HCT116 (cell line): Measurements from ENCODE around the gene GABBR2. TPM values are rescaled to one million over a fixed set of nuclear protein-coding genes. Genes with fewer than 3 reads are reported as not detected.

Experiments
- ATAC-seq: fragments of 200-7000 bp; cut with Tn5 transposase; 2 replicates; pipeline ENCODE4 v1.9.1; 2020; ENCODE audit warnings: mild to moderate bottlenecking, moderate library complexity
- BruUV-seq: library from RNA; stranded (reverse); fragments of 400-500 nt; replicated peaks from 2 replicates; lab custom pipeline; 2021; lab: Mats Ljungman, UMichigan
- CTCF ChIA-PET: fragments of 300-600 bp; sonication (Branson Sonifier 250); formaldehyde crosslinking; loops from one replicate; lab custom pipeline; 2021; ENCODE audit warnings: antibody characterized with exemption; lab: Charles Lee
- POLR2A ChIA-PET: fragments of 300-600, 350-600 bp; sonication (Branson Sonifier 250); formaldehyde crosslinking; loops from one replicate; lab custom pipeline; 2021; ENCODE audit warnings: antibody characterized with exemption; lab: Charles Lee
- RAD21 ChIA-PET, 2 experiments: fragments of 300-600 bp; sonication (Branson Sonifier 250); formaldehyde crosslinking; loops; one replicate each; lab custom pipeline; 2023; ENCODE audit warnings: low total read pairs in 2 of 2; ENCODE audit not compliant: uncharacterized antibody in 2 of 2, unreplicated experiment in 2 of 2, low non-redundant PET in 1 of 2; lab: Charles Lee
- DNase-seq: peaks from one replicate; pipeline ENCODE4 v3.0.0-alpha.2; 2010; ENCODE audit warnings: low read depth, low spot score
- H2AFZ ChIP-seq: fragments of 200-600 bp; shearing (Covaris generic), sonication (generic); 2 replicates; pipeline ENCODE4 v1.6.1; 2017; ENCODE audit warnings: low read depth, mixed run types, mixed read lengths, antibody characterized with exemption, low read length; ENCODE audit not compliant: poor library complexity, severe bottlenecking
- H3K27ac ChIP-seq: 2 replicates; pipeline ENCODE4 v1.5.1; 2012; ENCODE audit warnings: low read depth, low read length
- H3K27me3 ChIP-seq: fragments of 200-600 bp; sonication (generic); 2 replicates; pipeline ENCODE4 v1.6.1; 2016; ENCODE audit warnings: mixed run types, low read length, mixed read lengths; ENCODE audit not compliant: insufficient read depth
- H3K36me3 ChIP-seq, 2 experiments: fragments of 200-500 bp in 1 of 2; fragments of 200-600 bp in 1 of 2; sonication (Bioruptor generic) in 1 of 2; sonication (generic) in 1 of 2; 2 replicates each; pipeline versions ENCODE4 v1.5.1 to v1.6.1; 2014 to 2016; ENCODE audit warnings: low read length in 2 of 2, inconsistent platforms in 1 of 2, mixed read lengths in 1 of 2, mixed run types in 1 of 2; ENCODE audit not compliant: insufficient read depth in 2 of 2, control insufficient read depth in 1 of 2
- H3K4me1 ChIP-seq, 2 experiments: fragments of 200-600 bp in 1 of 2; sonication (generic) in 1 of 2; 2 replicates each; pipeline versions ENCODE4 v1.5.1 to v1.6.1; 2012 to 2017; ENCODE audit warnings: low read length in 2 of 2, inconsistent platforms in 1 of 2, mild to moderate bottlenecking in 1 of 2, mixed read lengths in 1 of 2, mixed run types in 1 of 2, moderate library complexity in 1 of 2; ENCODE audit not compliant: insufficient read depth in 2 of 2, control insufficient read depth in 1 of 2
- H3K4me2 ChIP-seq: fragments of 200-600 bp; sonication (generic); 2 replicates; pipeline ENCODE4 v1.6.1; 2017; ENCODE audit warnings: mixed run types, low read length, mixed read lengths
- H3K4me3 ChIP-seq, 2 experiments: fragments of 200-600 bp in 1 of 2; sonication (generic) in 1 of 2; replicated peaks in 1 of 2; 2 replicates each; pipeline ENCODE4 v1.5.1; 2011 to 2016; ENCODE audit warnings: low read length in 2 of 2, control low read depth in 1 of 2, low read depth in 1 of 2, mild to moderate bottlenecking in 1 of 2, mixed read lengths in 1 of 2, mixed run types in 1 of 2
- H3K79me2 ChIP-seq: fragments of 200-600 bp; sonication (generic); 2 replicates; pipeline ENCODE4 v1.6.1; 2017; ENCODE audit warnings: mild to moderate bottlenecking, mixed run types, low read length, moderate library complexity, mixed read lengths; ENCODE audit not compliant: insufficient read depth
- H3K9ac ChIP-seq: fragments of 200-600 bp; sonication (generic); 2 replicates; pipeline ENCODE4 v1.6.1; 2016; ENCODE audit warnings: low read length, mixed read lengths
- H3K9me2 ChIP-seq: fragments of 200-600 bp; sonication (generic), shearing (Covaris generic); 2 replicates; pipeline ENCODE4 v1.6.1; 2017; ENCODE audit warnings: mixed run types, mild to moderate bottlenecking, moderate library complexity; ENCODE audit not compliant: insufficient read depth
- H3K9me3 ChIP-seq, 2 experiments: fragments of 200-500 bp in 1 of 2; fragments of 200-600 bp in 1 of 2; sonication (Bioruptor generic) in 1 of 2; sonication (generic) in 1 of 2; 2 replicates each; pipeline ENCODE4 v1.6.1; 2014 to 2017; ENCODE audit warnings: low read length in 2 of 2, mixed read lengths in 2 of 2, inconsistent platforms in 1 of 2, low read depth in 1 of 2, mild to moderate bottlenecking in 1 of 2, mixed run types in 1 of 2, moderate library complexity in 1 of 2; ENCODE audit not compliant: control insufficient read depth in 1 of 2, insufficient read depth in 1 of 2
- H4K20me1 ChIP-seq: fragments of 200-600 bp; sonication (generic), shearing (Covaris generic); 2 replicates; pipeline ENCODE4 v1.6.1; 2017; ENCODE audit warnings: mixed run types, mild to moderate bottlenecking, moderate library complexity; ENCODE audit not compliant: insufficient read depth
- CBX3 ChIP-seq: IDR thresholded peaks from 2 replicates; pipeline ENCODE4 v1.6.1; 2012; ENCODE audit warnings: low read depth
- CEBPB ChIP-seq: IDR thresholded peaks from 2 replicates; pipeline ENCODE4 v1.6.1; 2012; ENCODE audit warnings: low read depth
- CTCF ChIP-seq, 3 experiments: fragments of 200-600 bp in 1 of 3; sonication (generic) in 1 of 3; IDR thresholded peaks in 2 of 3; conservative IDR thresholded peaks in 1 of 3; 2 replicates each; pipeline ENCODE4 v1.5.1; 2012 to 2017; ENCODE audit warnings: low read depth in 2 of 3, low read length in 2 of 3, antibody characterized with exemption in 1 of 3, borderline replicate concordance in 1 of 3, control low read depth in 1 of 3, mild to moderate bottlenecking in 1 of 3, mixed read lengths in 1 of 3, mixed run types in 1 of 3, moderate library complexity in 1 of 3; ENCODE audit not compliant: insufficient read depth in 1 of 3
- ELF1 ChIP-seq: IDR thresholded peaks from 2 replicates; pipeline ENCODE4 v1.6.1; 2012; ENCODE audit warnings: low read depth, borderline replicate concordance
- EZH2 ChIP-seq: fragments of 200-600 bp; sonication (generic); IDR thresholded peaks from 2 replicates; pipeline ENCODE4 v1.6.1; 2017; ENCODE audit warnings: antibody characterized with exemption, mixed run types
- EZH2phosphoT487 ChIP-seq: fragments of 200-600 bp; IDR thresholded peaks from 2 replicates; pipeline ENCODE4 v1.6.1; 2018; ENCODE audit warnings: antibody characterized with exemption, borderline replicate concordance
- FOSL1 ChIP-seq: IDR thresholded peaks from 2 replicates; pipeline ENCODE4 v1.6.1; 2012; ENCODE audit warnings: low read depth
- POLR2A ChIP-seq: IDR thresholded peaks from 2 replicates; pipeline ENCODE4 v1.7.0; 2011; ENCODE audit warnings: borderline replicate concordance; ENCODE audit not compliant: insufficient read depth, insufficient read length; ENCODE audit errors: extremely low read depth
- POLR2AphosphoS5 ChIP-seq: IDR thresholded peaks from 2 replicates; pipeline ENCODE4 v1.6.1; 2011; ENCODE audit warnings: mild to moderate bottlenecking, low read depth, low read length, moderate library complexity
- REST ChIP-seq: IDR thresholded peaks from 2 replicates; pipeline ENCODE4 v1.6.1; 2012; ENCODE audit warnings: low read depth
- SIN3A ChIP-seq: IDR thresholded peaks from 2 replicates; pipeline ENCODE4 v1.6.1; 2012; ENCODE audit warnings: low read depth
- SRF ChIP-seq: IDR thresholded peaks from 2 replicates; pipeline ENCODE4 v1.6.1; 2012; ENCODE audit warnings: low read depth
- YY1 ChIP-seq: IDR thresholded peaks from 2 replicates; pipeline ENCODE4 v1.6.1; 2011; ENCODE audit warnings: low read length, low read depth, moderate library complexity, mild to moderate bottlenecking; ENCODE audit not compliant: insufficient replicate concordance; ENCODE audit errors: extremely low read depth
- ZBTB33 ChIP-seq: IDR thresholded peaks from 2 replicates; pipeline ENCODE4 v1.6.1; 2011; ENCODE audit warnings: mild to moderate bottlenecking, low read length, moderate library complexity; ENCODE audit not compliant: insufficient replicate concordance; ENCODE audit errors: extremely low read depth
- ZFX ChIP-seq: fragments of 450-650 bp; IDR thresholded peaks from 2 replicates; pipeline ENCODE4 v1.6.1; 2017
- ZNF274 ChIP-seq: fragments of 200-500 bp; sonication (Bioruptor generic); IDR thresholded peaks from 2 replicates; pipeline ENCODE4 v1.6.1; 2014; ENCODE audit warnings: mild to moderate bottlenecking, low read depth, low read length, inconsistent platforms
- intact Hi-C: fragments of 100-400 bp; cut with micrococcal nuclease; formaldehyde crosslinking; loops from 2 replicates; pipeline ENCODE4 v1.10.0; 2022
- total RNA-seq: library from RNA; stranded (reverse); gene quantifications from one replicate; pipeline ENCODE4 v1.2.1, GENCODE V29; 2021; ENCODE audit not compliant: unreplicated experiment
- TF ChIP-seq, protein P1 (sequence below): IDR thresholded peaks from 2 replicates; pipeline ENCODE4 v1.6.1; 2012
- TF ChIP-seq, protein P2 (sequence below): IDR thresholded peaks from 2 replicates; pipeline ENCODE4 v1.6.1; 2012

GABBR2 gene
- total RNA-seq, 1 experiment from 2014 or later = 0.15 TPM

GRCh38 chr9:98290411-98290810, 418.3 kb downstream of the GABBR2 start:
- ChIA-PET POLR2A (no interaction called here), CTCF (no interaction called here), RAD21 (no interaction called here)
- Histone ChIP-seq H3K9ac (no peak overlapping the region), H3K27ac (no peak overlapping the region), H3K4me1 (no peaks in the 10 kb centered on the region), H3K27me3 (no peaks in the 10 kb centered on the region), H3K79me2 (no peaks in the 10 kb centered on the region), H2AFZ (no peak overlapping the region), H3K9me2 (no peaks in the 10 kb centered on the region), H3K4me3 (no peak overlapping the region), H3K9me3 (no peaks in the 10 kb centered on the region), H4K20me1 (no peaks in the 10 kb centered on the region), H3K36me3 (no peaks in the 10 kb centered on the region), H3K4me2 (no peak overlapping the region)
- BruUV-seq = no TSS peak
- no peak for ATAC-seq
- DNase-seq = no peak
- TF ChIP-seq CBX3 (no peak), CTCF (IDR thresholded peaks at IDR 0.05 in 2 of 3, conservative IDR thresholded peaks at IDR 0.05 in 1 of 3; ENCODE audit: borderline replicate concordance in 1 of 3, insufficient read depth in 1 of 3, low read depth in 2 of 3, low read length in 2 of 3) (no peak), ZNF274 (no peak), ELF1 (no peak), CEBPB (no peak), SRF (no peak), YY1 (no peak), EZH2 (no peak), ZFX (no peak), REST (no peak), EZH2phosphoT487 (no peak), ZBTB33 (no peak), POLR2AphosphoS5 (no peak), FOSL1 (no peak), SIN3A (no peak), POLR2A (no peak)
- TF ChIP-seq, protein P1, sequence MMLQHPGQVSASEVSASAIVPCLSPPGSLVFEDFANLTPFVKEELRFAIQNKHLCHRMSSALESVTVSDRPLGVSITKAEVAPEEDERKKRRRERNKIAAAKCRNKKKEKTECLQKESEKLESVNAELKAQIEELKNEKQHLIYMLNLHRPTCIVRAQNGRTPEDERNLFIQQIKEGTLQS = no peak
- TF ChIP-seq, protein P2, sequence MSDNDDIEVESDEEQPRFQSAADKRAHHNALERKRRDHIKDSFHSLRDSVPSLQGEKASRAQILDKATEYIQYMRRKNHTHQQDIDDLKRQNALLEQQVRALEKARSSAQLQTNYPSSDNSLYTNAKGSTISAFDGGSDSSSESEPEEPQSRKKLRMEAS = no peak
- intact Hi-C loops = no loop called here
